ENCODE measurements around the gene RITA1. TPM values are rescaled to one million over a fixed set of nuclear protein-coding genes. Genes with fewer than 3 reads are reported as not detected.

Gene RITA1
- total and polyA plus RNA-seq, 3 donors from 2014 or later = 14.3 to 22.1 (median 20.9) TPM

GRCh38 chr12:113183030-113183589 lies 2.4 kb upstream of the RITA1 start:
- H3K9me3 ChIP-seq = no peaks in the 10 kb centered on the region
- H3K27me3 ChIP-seq = no peaks in the 10 kb centered on the region
- no peaks in the 10 kb centered on the region for H3K36me3 ChIP-seq (ENCODE audit: low read depth, missing control alignments)
- no peak for DNase-seq
- 95% methylated on average over 11 of the region's 11 CpGs for WGBS, 2 donors
- no peak overlapping the region for H3K27ac ChIP-seq
- H3K4me3 ChIP-seq = no peak overlapping the region
- peaks cover 12% of the 10 kb centered on the region for H3K4me1 ChIP-seq
- intact Hi-C loops (cut with DNase I; ENCODE audit: low total_unique reads) = no loop called here
- no peak for TF ChIP-seq POLR2A (IDR thresholded peaks at IDR 0.05)
- TF ChIP-seq, protein P1, sequence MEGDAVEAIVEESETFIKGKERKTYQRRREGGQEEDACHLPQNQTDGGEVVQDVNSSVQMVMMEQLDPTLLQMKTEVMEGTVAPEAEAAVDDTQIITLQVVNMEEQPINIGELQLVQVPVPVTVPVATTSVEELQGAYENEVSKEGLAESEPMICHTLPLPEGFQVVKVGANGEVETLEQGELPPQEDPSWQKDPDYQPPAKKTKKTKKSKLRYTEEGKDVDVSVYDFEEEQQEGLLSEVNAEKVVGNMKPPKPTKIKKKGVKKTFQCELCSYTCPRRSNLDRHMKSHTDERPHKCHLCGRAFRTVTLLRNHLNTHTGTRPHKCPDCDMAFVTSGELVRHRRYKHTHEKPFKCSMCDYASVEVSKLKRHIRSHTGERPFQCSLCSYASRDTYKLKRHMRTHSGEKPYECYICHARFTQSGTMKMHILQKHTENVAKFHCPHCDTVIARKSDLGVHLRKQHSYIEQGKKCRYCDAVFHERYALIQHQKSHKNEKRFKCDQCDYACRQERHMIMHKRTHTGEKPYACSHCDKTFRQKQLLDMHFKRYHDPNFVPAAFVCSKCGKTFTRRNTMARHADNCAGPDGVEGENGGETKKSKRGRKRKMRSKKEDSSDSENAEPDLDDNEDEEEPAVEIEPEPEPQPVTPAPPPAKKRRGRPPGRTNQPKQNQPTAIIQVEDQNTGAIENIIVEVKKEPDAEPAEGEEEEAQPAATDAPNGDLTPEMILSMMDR (IDR thresholded peaks at IDR 0.05) = no peak

DNA sequence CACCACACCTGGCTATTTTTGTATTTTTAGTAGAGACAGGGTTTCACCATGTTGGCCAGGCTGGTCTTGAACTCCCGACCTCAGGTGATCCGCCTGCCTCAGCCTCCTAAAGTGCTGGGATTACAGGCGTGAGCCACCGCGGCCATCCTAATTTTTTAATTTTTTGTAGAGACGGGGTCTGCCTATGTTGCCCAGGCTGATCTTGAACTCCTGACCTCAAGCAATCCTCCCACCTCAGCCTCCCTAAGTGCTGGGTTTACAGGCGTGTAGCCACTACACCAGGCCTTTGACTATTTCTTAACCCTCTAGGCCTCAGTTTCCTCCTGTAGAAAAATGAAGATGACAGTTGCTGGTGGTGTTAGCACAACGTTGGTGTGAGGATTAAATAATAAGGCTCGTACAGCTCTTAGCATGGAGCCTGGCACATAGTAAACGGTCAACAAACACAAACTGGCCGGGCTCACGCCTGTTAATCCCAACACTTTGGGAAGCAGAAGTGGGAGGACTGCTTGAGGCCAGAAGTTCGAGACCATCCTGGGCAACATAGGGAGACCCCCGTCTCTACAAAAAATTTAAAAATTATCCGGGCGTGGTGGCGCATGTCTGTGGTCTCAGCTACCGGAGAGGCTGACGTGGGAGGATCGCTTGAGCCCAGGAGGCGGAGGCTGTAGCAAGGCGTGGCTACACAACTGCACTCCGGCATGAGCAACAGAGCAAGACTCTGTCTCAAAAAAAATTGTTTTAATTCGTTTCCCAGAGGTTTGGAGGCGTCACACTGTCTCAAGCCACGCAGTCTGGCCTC lies 1.2 kb upstream of the RITA1 start:
- H3K4me3 ChIP-seq = peak overlapping the region; percentile 93 to 96
- H3K9me3 ChIP-seq = no peaks in the 10 kb centered on the region
- WGBS, 2 donors = 19 to 20% methylated on average over 26 of the region's 26 CpGs
- no peaks in the 10 kb centered on the region for H3K36me3 ChIP-seq (ENCODE audit: low read depth, missing control alignments)
- no peak for DNase-seq
- peak overlapping the region in 1 of 2 donors; percentile 94 for H3K27ac ChIP-seq
- no peaks in the 10 kb centered on the region for H3K27me3 ChIP-seq
- TF ChIP-seq POLR2A (IDR thresholded peaks at IDR 0.05) = no peak
- TF ChIP-seq, protein P1 (IDR thresholded peaks at IDR 0.05) = no peak
- intact Hi-C loops (cut with DNase I; ENCODE audit: low total_unique reads) = no loop called here
- H3K4me1 ChIP-seq = peaks cover 12% of the 10 kb centered on the region

- H3K4me1 ChIP-seq = peaks cover 12% of the 10 kb centered on the region
- H3K4me3 ChIP-seq = peak overlapping the region; percentile 93 to 96
- H3K27me3 ChIP-seq = no peaks in the 10 kb centered on the region
- intact Hi-C loops (cut with DNase I; ENCODE audit: low total_unique reads) = no loop called here
- TF ChIP-seq POLR2A (IDR thresholded peaks at IDR 0.05) = no peak
- TF ChIP-seq, protein P1 (IDR thresholded peaks at IDR 0.05) = no peak
- 0% methylated on average over 11 to 17 of the region's 20 CpGs for WGBS, 2 donors
- no peaks in the 10 kb centered on the region for H3K36me3 ChIP-seq (ENCODE audit: low read depth, missing control alignments)
- H3K9me3 ChIP-seq = no peaks in the 10 kb centered on the region
- DNase-seq = peak; percentile 95
- peak overlapping the region; percentile 94 for H3K27ac ChIP-seq
Observed at GRCh38 chr12:113184900-113185179, 681 bp upstream of the RITA1 start.

DNA sequence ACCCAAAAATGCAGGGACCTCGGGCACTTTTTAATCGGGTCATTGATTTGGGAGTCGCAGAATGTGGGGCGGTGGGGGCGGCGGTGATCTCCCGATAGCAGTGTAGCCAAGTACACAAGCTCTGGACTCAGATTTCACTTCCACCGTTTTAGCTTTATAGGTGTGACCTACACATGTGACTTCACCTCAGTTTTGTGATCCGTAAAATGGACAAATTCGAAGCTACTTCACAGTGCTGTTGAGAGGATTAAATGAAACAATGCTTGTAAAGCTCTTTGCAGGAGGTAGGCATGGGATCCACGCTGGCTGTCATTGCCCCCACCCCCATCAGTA lies 478 bp downstream of the RITA1 start:
- DNase-seq = no peak
- Histone ChIP-seq H3K36me3 (ENCODE audit: low read depth, missing control alignments) (no peaks in the 10 kb centered on the region), H3K27ac (no peak overlapping the region), H3K4me3 (peak overlapping the region; percentile 93 to 96), H3K27me3 (no peaks in the 10 kb centered on the region), H3K4me1 (peaks cover 12% of the 10 kb centered on the region), H3K9me3 (no peaks in the 10 kb centered on the region)
- 8 to 12% methylated on average over 5 to 11 of the region's 11 CpGs for WGBS, 2 donors
- no peak for TF ChIP-seq POLR2A (IDR thresholded peaks at IDR 0.05)
- TF ChIP-seq, protein P1 (IDR thresholded peaks at IDR 0.05) = no peak
- intact Hi-C loops (cut with DNase I; ENCODE audit: low total_unique reads) = no loop called here

All from testis (tissue), 3 donors.